RWPE1 (cell line): ENCODE results near the gene CACNB1.

Experiments
- CTCF ChIA-PET: fragments of 350-600 bp; sonication (Branson Sonifier 250); formaldehyde crosslinking; extraction: SDS; loops from one replicate; lab custom pipeline; 2021; lab: Yijun Ruan, JAX
- POLR2A ChIA-PET: fragments of 400-600 bp; formaldehyde crosslinking; extraction: SDS; loops from one replicate; lab custom pipeline; 2020; ENCODE audit warnings: antibody characterized with exemption; ENCODE audit not compliant: low non-redundant PET; lab: Yijun Ruan, JAX
- DNase-seq: peaks from one replicate; pipeline ENCODE4 v3.0.0; 2012; ENCODE audit warnings: low spot score
- H3K27ac ChIP-seq: fragments of 450-650 bp; 2 replicates; pipeline ENCODE4 v1.5.1; 2017
- TF ChIP-seq, protein P1 (sequence below): fragments of 450-650 bp; conservative IDR thresholded peaks from 2 replicates; pipeline ENCODE4 v1.5.1; 2017; ENCODE audit warnings: low read depth, mild to moderate bottlenecking

CACNB1 gene

DNA sequence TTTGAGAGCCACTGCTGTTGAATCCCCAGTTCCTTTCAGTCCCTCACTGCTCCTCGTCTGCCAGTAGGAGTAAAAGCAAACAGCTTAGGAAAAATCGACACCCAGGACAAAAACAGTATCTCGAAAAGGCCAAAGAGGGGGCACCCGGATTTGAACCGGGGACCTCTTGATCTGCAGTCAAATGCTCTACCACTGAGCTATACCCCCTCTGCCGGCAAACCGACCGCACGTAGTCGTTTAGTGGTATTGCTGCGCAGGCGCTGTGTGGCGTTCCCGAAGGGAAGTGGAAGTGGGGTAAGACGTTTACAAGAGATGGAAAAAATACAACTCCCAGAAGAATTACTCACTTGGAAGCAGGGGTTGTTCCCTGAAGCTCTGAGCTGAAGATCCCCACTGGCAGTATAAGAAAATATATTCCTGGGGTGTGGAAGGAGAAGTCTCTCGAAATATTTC lies 43.8 kb downstream of the CACNB1 start:
- ChIA-PET POLR2A (interaction anchor here (0.7 kb wide), 1 partner anchor 285 kb away, joined by 3 read pairs; no protein-coding TSS in a partner anchor), CTCF (interaction anchor here (0.6 to 4.8 kb wide), 14 partner anchors 10 to 284 kb away, joined by 3 to 91 read pairs (median 5); partner anchors contain the start of genes FBXO47 and LASP1)
- DNase-seq = peak; percentile 84
- peak overlapping the region; percentile 90 for H3K27ac ChIP-seq
- TF ChIP-seq, protein P1, sequence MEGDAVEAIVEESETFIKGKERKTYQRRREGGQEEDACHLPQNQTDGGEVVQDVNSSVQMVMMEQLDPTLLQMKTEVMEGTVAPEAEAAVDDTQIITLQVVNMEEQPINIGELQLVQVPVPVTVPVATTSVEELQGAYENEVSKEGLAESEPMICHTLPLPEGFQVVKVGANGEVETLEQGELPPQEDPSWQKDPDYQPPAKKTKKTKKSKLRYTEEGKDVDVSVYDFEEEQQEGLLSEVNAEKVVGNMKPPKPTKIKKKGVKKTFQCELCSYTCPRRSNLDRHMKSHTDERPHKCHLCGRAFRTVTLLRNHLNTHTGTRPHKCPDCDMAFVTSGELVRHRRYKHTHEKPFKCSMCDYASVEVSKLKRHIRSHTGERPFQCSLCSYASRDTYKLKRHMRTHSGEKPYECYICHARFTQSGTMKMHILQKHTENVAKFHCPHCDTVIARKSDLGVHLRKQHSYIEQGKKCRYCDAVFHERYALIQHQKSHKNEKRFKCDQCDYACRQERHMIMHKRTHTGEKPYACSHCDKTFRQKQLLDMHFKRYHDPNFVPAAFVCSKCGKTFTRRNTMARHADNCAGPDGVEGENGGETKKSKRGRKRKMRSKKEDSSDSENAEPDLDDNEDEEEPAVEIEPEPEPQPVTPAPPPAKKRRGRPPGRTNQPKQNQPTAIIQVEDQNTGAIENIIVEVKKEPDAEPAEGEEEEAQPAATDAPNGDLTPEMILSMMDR = no peak

DNA sequence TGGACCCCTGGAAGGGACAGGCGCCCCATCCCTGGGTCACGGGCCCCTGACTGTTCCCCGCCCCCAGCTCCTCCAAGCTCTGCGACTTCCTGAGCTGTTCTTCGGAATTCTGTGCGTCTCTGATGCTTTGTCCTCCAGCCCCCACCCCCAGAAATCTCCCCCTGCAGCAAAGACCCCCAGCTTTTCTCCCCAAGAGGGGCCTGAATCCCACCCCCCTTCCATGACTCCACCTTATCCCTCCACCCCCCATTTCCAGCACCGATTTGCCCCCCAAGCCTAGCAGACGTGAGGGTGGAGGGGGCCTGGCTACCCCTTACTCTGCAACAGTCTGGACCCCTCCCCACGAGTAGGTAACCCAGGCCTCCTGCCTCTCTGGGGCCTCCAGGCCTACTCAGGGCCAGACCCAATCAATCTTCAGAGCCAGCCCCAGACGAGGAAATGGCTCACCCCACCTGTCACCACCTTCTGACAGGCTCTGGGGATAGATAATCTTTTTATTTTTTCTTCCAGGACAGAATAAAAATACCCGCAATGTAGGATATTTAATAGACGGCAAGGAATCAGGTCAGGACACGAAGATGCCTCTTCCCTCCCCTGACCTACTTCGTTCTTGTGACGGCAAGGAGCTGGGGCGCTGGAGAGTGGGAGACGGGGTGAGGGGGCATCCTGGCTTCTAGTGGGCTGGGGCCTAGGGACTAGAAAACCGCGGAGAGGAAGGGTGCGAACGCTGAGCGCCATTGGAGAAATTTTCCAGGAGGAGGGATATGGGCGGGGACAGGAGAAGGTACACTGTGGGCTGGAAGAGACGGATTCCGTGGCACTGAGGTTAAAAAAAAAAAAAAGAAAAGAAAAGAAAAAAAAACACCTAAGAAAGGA lies 45.3 kb downstream of the CACNB1 start:
- TF ChIP-seq, protein P1 = no peak
- POLR2A ChIA-PET = interaction anchor here (0.5 to 0.7 kb wide), 2 partner anchors 77 to 146 kb away, joined by 3 to 4 read pairs; no protein-coding TSS in a partner anchor
- no peak for DNase-seq
- peak overlapping the region; percentile 90 for H3K27ac ChIP-seq
- CTCF ChIA-PET = interaction anchor here (0.6 to 4.8 kb wide), 17 partner anchors 8 to 333 kb away, joined by 3 to 91 read pairs (median 5); partner anchors contain the start of gene FBXO47

DNA sequence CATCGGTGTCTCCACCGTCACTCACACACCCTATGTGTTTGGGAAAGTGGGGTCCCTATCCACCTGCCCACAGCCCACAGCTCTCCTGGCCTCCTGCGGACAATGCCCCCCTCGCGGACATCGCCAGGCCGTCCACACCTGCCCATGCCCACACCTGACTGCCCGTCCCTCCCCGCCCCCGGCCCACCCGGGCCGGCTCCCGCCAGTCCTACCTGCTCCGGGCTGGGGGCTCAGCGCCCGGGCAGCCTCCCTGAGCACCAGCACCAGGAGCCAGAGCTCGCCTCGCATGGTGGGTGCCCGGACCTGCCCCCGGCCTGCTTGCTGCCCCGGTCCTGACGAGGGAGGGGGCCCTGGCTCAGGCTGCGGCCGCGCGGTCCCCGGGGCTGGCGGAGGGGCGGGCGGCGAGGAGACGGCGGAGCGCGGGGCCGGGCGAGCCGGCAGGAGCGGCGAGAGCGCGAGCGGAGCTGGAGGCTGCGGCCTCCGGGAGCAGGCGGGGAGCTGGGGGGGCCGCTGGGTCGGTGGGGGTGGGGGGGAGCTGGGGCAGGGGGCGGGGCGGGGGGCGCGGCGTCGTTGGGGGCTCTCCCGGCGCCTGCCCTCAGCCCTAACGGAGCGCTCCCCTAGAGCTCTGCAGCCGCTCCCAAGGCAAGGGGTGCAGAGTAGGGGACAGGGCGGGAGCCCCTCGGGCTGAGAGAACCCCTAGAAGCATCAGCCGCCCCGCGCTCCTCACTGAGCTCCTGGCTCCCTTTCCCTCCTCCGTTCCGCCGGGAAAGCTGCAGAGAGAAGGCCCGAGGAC lies 46.1 kb downstream of the CACNB1 start, which contains the start of gene PLXDC1:
Gene PLXDC1, minus strand, starts transcription at position 488 of the 793 bp plus-strand sequence. Its CDS starts 200 bp downstream, at position 288.
- H3K27ac ChIP-seq = peak within 1 kb of the TSS; percentile 90; the same call in 1 of the 2 replicates
- no peak for DNase-seq
- ChIA-PET CTCF (interaction anchor here (0.7 to 4.8 kb wide), 2 partner anchors 13 to 167 kb away, joined by 5 to 91 read pairs; no protein-coding TSS in a partner anchor), POLR2A (interaction anchor here (0.7 kb wide), 1 partner anchor 77 kb away, joined by 4 read pairs; no protein-coding TSS in a partner anchor)
- TF ChIP-seq, protein P1 = no peak

DNA sequence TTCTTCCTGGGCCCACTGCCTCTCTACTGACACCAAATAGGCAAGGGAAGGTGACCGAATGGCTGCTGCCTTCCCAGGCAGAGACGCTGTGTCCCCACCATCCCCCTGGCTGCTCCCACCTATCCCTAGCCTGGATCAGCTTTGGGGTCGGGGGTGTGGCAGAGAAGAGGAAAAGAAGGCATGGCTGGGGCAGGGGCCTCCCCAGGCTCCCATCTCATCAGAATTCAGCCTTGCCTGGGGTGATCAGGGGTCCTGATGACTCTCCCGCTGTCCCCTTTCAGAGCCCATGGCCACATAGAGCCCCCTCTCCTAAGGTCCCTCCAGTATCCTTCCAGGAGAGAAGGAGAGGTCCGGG lies 46.7 kb downstream of the CACNB1 start:
- TF ChIP-seq, protein P1 = no peak
- ChIA-PET CTCF (interaction anchor here (0.7 to 4.8 kb wide), 2 partner anchors 14 to 167 kb away, joined by 5 to 91 read pairs; no protein-coding TSS in a partner anchor), POLR2A (no interaction called here)

DNA sequence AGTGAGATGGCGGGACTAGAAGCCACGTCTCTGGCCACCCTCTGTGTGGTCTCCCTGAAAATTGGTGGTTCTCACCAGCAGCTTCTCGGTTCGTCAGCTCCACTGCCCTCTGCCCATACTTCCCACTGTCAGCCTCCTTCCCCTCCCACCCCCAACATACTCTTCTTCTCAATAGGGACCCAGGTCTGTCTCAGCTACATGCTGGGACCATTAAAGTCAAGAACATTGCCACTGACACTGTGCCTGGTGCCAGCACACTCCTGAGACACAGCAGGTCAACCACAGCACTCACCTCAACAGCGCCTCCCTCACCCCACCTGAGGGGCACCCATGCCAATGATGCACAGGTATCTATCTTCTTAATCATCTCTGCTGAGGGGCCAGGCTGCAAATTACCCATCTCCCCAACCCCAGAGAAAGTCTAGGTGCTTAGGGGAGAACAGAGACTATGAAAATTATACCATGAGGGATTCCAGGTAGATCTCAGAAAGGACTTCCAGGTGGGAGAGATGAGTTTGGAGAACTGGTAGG lies 47.3 kb downstream of the CACNB1 start:
- DNase-seq = no peak
- ChIA-PET POLR2A (no interaction called here), CTCF (interaction anchor here (4.8 kb wide), 1 partner anchor 166 kb away, joined by 91 read pairs; no protein-coding TSS in a partner anchor)
- TF ChIP-seq, protein P1 = no peak
- no peak overlapping the region for H3K27ac ChIP-seq

More for the DNA sequence above, 46.7 kb downstream of the CACNB1 start:
- no peak for DNase-seq
- no peak overlapping the region for H3K27ac ChIP-seq
